GM12878 (cell line): ENCODE results near the gene VPS52. TPM values are rescaled to one million over a fixed set of nuclear protein-coding genes. Genes with fewer than 3 reads are reported as not detected.

Experiments used
- ATAC-seq: fragments of 200-7000 bp; cut with Tn5 transposase; 3 replicates; pipeline ENCODE4 v1.9.1; 2020; ENCODE audit warnings: mild to moderate bottlenecking, moderate library complexity
- BruUV-seq: library from RNA; stranded (reverse); fragments of 400-500 nt; replicated peaks from 2 replicates; lab custom pipeline; 2021; lab: Mats Ljungman, UMichigan
- CTCF ChIA-PET: fragments of 300-600 bp; sonication (Branson Sonifier 250); formaldehyde crosslinking; extraction: SDS; loops from one replicate; lab custom pipeline; 2021; ENCODE audit warnings: inconsistent platforms; lab: Yijun Ruan, JAX
- POLR2A ChIA-PET: fragments of 350-600 bp; formaldehyde crosslinking; extraction: SDS; loops from one replicate; lab custom pipeline; 2021; ENCODE audit warnings: inconsistent platforms; lab: Charles Lee
- RAD21 ChIA-PET: fragments of 300-600 bp; sonication (Branson Sonifier 250); formaldehyde crosslinking; loops from one replicate; lab custom pipeline; 2023; ENCODE audit warnings: antibody characterized with exemption; ENCODE audit not compliant: unreplicated experiment; lab: Charles Lee
- SMC1A ChIA-PET: fragments of 300-600 bp; sonication (Branson Sonifier 250); formaldehyde crosslinking; loops from one replicate; lab custom pipeline; 2023; ENCODE audit not compliant: unreplicated experiment, uncharacterized antibody; lab: Charles Lee
- DNase-seq: peaks from one replicate; pipeline ENCODE4 v3.0.0-alpha.2; 2011; ENCODE audit warnings: low read depth, low spot score
- FAIRE-seq: peaks from 3 replicates; lab custom pipeline; 2011; peaks lifted over from hg19 to GRCh38; lab: Jason Lieb, UNC
- H2AFZ ChIP-seq: 2 replicates; pipeline ENCODE4 v1.6.0; 2011; ENCODE audit warnings: low read depth, low read length, control low read depth; ENCODE audit not compliant: control insufficient read depth
- H3K27ac ChIP-seq: 2 replicates; pipeline ENCODE4 v1.5.1; 2011; ENCODE audit warnings: control low read depth; ENCODE audit not compliant: control insufficient read depth, insufficient read depth
- H3K27me3 ChIP-seq, 2 experiments: replicated peaks in 1 of 2; 2 replicates each; pipeline versions ENCODE4 v1.6.0 to v1.6.1; 2011; ENCODE audit warnings: low read length in 1 of 2; ENCODE audit not compliant: control insufficient read depth in 2 of 2, insufficient read depth in 2 of 2
- H3K36me3 ChIP-seq, 2 experiments: 2 replicates each; pipeline ENCODE4 v1.5.1; 2011; ENCODE audit warnings: low read length in 1 of 2; ENCODE audit not compliant: control insufficient read depth in 2 of 2, insufficient read depth in 2 of 2
- H3K4me1 ChIP-seq: 2 replicates; pipeline ENCODE4 v1.6.1; 2011; ENCODE audit warnings: mild to moderate bottlenecking, low read length, moderate library complexity, mixed read lengths; ENCODE audit not compliant: control insufficient read depth, insufficient read depth
- H3K4me2 ChIP-seq: 2 replicates; pipeline ENCODE4 v1.6.0; 2011; ENCODE audit warnings: control low read depth; ENCODE audit not compliant: control insufficient read depth, insufficient read depth
- H3K4me3 ChIP-seq: fragments of 200-600 bp; sonication (generic); 2 replicates; pipeline ENCODE4 v1.5.1; 2016
- H3K79me2 ChIP-seq: 2 replicates; pipeline ENCODE4 v1.6.0; 2011; ENCODE audit warnings: low read length; ENCODE audit not compliant: control insufficient read depth, insufficient read depth
- H3K9ac ChIP-seq: 2 replicates; pipeline ENCODE4 v1.8.0; 2011; ENCODE audit warnings: low read length, control low read depth, mixed read lengths; ENCODE audit not compliant: control insufficient read depth, insufficient read depth
- H3K9me3 ChIP-seq: replicated peaks from 3 replicates; pipeline ENCODE4 v1.5.1; 2011; ENCODE audit warnings: mild to moderate bottlenecking, low read length; ENCODE audit not compliant: control insufficient read depth, insufficient read depth
- H4K20me1 ChIP-seq: 2 replicates; pipeline ENCODE4 v1.6.0; 2011; ENCODE audit not compliant: control insufficient read depth, insufficient read depth
- MYC ChIP-seq: IDR thresholded peaks from 2 replicates; pipeline ENCODE4 v1.6.1; 2011; ENCODE audit warnings: mild to moderate bottlenecking, low read length, moderate library complexity, inconsistent platforms; ENCODE audit not compliant: insufficient read depth, insufficient replicate concordance, insufficient read length, severe bottlenecking
- RBBP5 ChIP-seq: fragments of 200-600 bp; sonication (generic); conservative IDR thresholded peaks from 2 replicates; pipeline ENCODE4 v1.6.1; 2016
- SIX5 ChIP-seq: IDR thresholded peaks from 2 replicates; pipeline ENCODE4 v1.6.1; 2011; ENCODE audit warnings: mild to moderate bottlenecking, low read depth, low read length, moderate library complexity; ENCODE audit not compliant: severe bottlenecking
- WGBS: methylation state at CpG from one replicate; pipeline ENCODE4 v1.1.6; 2016; ENCODE audit warnings: low lambda C conversion rate; ENCODE audit not compliant: insufficient replicate concordance, insufficient coverage; ENCODE audit errors: missing lambda C conversion rate; 5-methylcytosine and 5-hydroxymethylcytosine counted together
- in situ Hi-C: fragments of 300-500 bp; cut with MboI; formaldehyde crosslinking; loops from 9 replicates; pipeline ENCODE4 v1.14.3; 2018; ENCODE audit warnings: mixed read lengths
- intact Hi-C: fragments of 100-400 bp; cut with micrococcal nuclease; formaldehyde crosslinking; loops from one replicate; pipeline ENCODE4 v1.14.2; 2022; ENCODE audit not compliant: unreplicated experiment
- polyA plus RNA-seq, 11 experiments: library from polyadenylated mRNA; depleted of rRNA in 4 of 11; unstranded in 6 of 11; stranded (reverse) in 5 of 11; fragments of >200 nt; fragmentation: Nextera tagmentation in 4 of 11; fragmentation: Illumina TruSeq in 1 of 11; extraction: Ambion mirVana in 4 of 11; extraction: Trizol in 1 of 11; gene quantifications; 1 replicate in 1 of 11; 2 replicates in 10 of 11; pipeline versions ENCODE4 v1.2.1 to v1.2.3, GENCODE V29; 2011 to 2016; ENCODE audit warnings: inconsistent platforms in 2 of 11, missing spikeins in 2 of 11, low read depth in 1 of 11
- total RNA-seq, 4 experiments: library from RNA; depleted of rRNA in 3 of 4; stranded (reverse); fragments of >200 nt in 3 of 4; fragmentation: Illumina TruSeq in 1 of 4; extraction: Trizol in 1 of 4; gene quantifications; 2 replicates each; pipeline versions ENCODE4 v1.2.1 to v1.2.3, GENCODE V29; 2013 to 2021
- TF ChIP-seq, protein P1 (sequence below): IDR thresholded peaks from 2 replicates; pipeline ENCODE4 v1.6.1; 2011; ENCODE audit warnings: low read depth, low read length, improper control_type of control experiment, borderline replicate concordance
- TF ChIP-seq, protein P2 (sequence below): IDR thresholded peaks from 2 replicates; pipeline ENCODE4 v1.6.1; 2012; ENCODE audit warnings: mild to moderate bottlenecking, low read depth, low read length

Gene VPS52
- total and polyA plus RNA-seq, 10 of the 15 experiments (the other 5 are each of a cell fraction or from before 2014, with no cell fraction given), result 11.3 to 52.7 (median 36.7) TPM

DNA sequence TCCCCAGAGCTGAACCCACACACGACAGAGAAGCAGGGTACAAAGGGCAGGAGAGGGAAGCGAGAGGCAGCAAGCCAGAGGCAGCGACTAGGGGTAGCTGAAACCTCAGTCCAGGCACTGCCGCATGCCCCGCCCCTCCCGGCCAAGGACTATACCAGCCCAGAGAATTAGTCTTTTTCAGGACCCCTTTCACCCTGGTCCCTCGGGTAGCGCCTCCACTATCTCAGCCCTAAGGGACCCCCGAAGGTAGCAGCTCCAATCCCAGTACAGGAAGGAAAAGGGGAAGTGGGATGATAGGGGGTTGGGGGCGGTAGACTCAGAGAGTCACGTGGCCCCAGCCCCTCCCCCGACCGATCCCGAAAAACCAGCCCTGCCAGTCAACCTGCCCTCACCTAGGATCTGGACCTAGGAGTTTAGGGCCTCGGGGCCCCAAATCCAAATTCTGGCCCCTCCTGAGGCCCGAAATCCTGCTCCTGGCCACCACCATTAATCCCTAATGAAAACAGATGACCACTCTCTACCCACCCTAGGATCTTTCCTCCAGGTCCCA lies 25.8 kb upstream of the VPS52 start (continued):
- TF ChIP-seq, protein P1, sequence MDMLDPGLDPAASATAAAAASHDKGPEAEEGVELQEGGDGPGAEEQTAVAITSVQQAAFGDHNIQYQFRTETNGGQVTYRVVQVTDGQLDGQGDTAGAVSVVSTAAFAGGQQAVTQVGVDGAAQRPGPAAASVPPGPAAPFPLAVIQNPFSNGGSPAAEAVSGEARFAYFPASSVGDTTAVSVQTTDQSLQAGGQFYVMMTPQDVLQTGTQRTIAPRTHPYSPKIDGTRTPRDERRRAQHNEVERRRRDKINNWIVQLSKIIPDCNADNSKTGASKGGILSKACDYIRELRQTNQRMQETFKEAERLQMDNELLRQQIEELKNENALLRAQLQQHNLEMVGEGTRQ, result peak; percentile 57
- TF ChIP-seq, protein P2, sequence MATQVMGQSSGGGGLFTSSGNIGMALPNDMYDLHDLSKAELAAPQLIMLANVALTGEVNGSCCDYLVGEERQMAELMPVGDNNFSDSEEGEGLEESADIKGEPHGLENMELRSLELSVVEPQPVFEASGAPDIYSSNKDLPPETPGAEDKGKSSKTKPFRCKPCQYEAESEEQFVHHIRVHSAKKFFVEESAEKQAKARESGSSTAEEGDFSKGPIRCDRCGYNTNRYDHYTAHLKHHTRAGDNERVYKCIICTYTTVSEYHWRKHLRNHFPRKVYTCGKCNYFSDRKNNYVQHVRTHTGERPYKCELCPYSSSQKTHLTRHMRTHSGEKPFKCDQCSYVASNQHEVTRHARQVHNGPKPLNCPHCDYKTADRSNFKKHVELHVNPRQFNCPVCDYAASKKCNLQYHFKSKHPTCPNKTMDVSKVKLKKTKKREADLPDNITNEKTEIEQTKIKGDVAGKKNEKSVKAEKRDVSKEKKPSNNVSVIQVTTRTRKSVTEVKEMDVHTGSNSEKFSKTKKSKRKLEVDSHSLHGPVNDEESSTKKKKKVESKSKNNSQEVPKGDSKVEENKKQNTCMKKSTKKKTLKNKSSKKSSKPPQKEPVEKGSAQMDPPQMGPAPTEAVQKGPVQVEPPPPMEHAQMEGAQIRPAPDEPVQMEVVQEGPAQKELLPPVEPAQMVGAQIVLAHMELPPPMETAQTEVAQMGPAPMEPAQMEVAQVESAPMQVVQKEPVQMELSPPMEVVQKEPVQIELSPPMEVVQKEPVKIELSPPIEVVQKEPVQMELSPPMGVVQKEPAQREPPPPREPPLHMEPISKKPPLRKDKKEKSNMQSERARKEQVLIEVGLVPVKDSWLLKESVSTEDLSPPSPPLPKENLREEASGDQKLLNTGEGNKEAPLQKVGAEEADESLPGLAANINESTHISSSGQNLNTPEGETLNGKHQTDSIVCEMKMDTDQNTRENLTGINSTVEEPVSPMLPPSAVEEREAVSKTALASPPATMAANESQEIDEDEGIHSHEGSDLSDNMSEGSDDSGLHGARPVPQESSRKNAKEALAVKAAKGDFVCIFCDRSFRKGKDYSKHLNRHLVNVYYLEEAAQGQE, result no peak
- TF ChIP-seq RBBP5 (no peak), SIX5 (no peak)

DNA sequence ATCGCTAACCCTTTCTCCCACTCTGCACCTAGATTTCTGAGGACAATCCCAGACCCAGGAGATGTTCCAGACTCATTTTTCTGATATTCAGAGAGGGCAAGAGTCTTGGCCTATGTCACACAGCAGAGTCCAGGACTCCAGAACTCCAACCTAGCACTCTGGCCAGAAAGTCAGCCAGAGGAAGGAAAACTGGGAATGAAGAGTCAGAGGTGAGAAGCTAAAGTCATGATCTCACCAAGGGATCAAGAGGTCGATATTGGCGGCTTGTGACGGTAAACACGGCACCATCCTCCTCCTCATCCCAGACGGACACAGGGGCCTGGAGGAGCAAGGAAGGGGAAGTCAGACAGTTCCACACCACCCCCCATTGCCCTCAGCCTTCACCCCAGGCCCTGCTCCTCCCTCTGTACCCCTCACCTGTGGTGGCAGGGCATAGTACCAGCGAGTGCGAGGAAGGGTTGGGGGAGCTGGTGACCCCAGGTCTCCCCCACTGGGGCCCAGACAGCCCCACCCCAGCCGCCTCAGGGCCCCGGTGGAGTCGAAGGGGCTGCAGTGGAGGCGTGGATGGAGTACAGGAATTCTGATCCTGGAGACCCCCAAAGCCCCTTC lies 25.2 kb upstream of the VPS52 start:
- CTCF ChIA-PET, result interaction anchor here (1.0 to 4.5 kb wide), 3 partner anchors 20 to 99 kb away, joined by 3 to 30 read pairs (median 4); partner anchors contain the start of genes B3GALT4, RPS18 and VPS52
- ATAC-seq, result no peak

More for the DNA sequence above, 25.2 kb upstream of the VPS52 start:
- SMC1A ChIA-PET, result interaction anchor here (0.7 to 2.1 kb wide), 5 partner anchors 8 to 21 kb away, joined by 3 to 13 read pairs (median 7); partner anchors contain the start of genes B3GALT4, PFDN6, TAPBP and WDR46
- 94% methylated on average over 12 of the region's 12 CpGs for WGBS
- BruUV-seq, result no TSS peak
- H3K36me3 ChIP-seq, result peaks cover 0 to 12% of the 10 kb centered on the region in 2 experiments; a peak in 3 of 4 replicates
- intact Hi-C loops, result no loop called here
- H3K79me2 ChIP-seq, result peaks cover 4% of the 10 kb centered on the region; the same call in 1 of the 2 replicates
- peak overlapping the region; percentile 93 for H3K4me2 ChIP-seq
- no peak for TF ChIP-seq MYC
- in situ Hi-C loops, result no loop called here
- H3K9ac ChIP-seq, result no peak overlapping the region
- H3K9me3 ChIP-seq, result no peaks in the 10 kb centered on the region
- POLR2A ChIA-PET, result interaction anchor here (0.6 to 3.4 kb wide), 8 partner anchors 8 to 272 kb away, joined by 3 to 41 read pairs (median 4); partner anchors contain the start of genes B3GALT4, PFDN6, RPS18 and TAPBP
- FAIRE-seq (no peak), DNase-seq (no peak)
- RAD21 ChIA-PET, result interaction anchor here (0.7 to 1.0 kb wide), 4 partner anchors 15 to 212 kb away, joined by 3 to 4 read pairs (median 3); partner anchors contain the start of gene ZBTB22
- peak overlapping the region; percentile 100; the same call in 1 of the 2 replicates for H3K4me3 ChIP-seq
- no peak overlapping the region for H3K27ac ChIP-seq
- no peaks in the 10 kb centered on the region for H3K27me3 ChIP-seq
- H3K4me1 ChIP-seq, result peaks cover 11% of the 10 kb centered on the region
- H4K20me1 ChIP-seq, result no peaks in the 10 kb centered on the region
- H2AFZ ChIP-seq, result no peak overlapping the region
